Lower leg skin (tissue), 4 donors: ENCODE data around the gene FBXO39. TPM values are rescaled to one million over a fixed set of nuclear protein-coding genes. Genes with fewer than 3 reads are reported as not detected.

ENCODE experiments used
- DNase-seq, 2 donors: peaks; one replicate each; pipeline ENCODE4 v3.0.0-alpha.2; 2019; ENCODE audit warnings: low spot score in 2 of 2
- H3K4me3 ChIP-seq: fragments of 200-600 bp; sonication (generic); 2 replicates; pipeline ENCODE4 v1.5.1; 2017; ENCODE audit warnings: mild to moderate bottlenecking, low read depth; ENCODE audit not compliant: poor library complexity, severe bottlenecking
- POLR2A ChIP-seq, 2 donors: fragments of 450-650 bp; IDR thresholded peaks; one replicate each; pipeline ENCODE4 v1.6.1; 2016 to 2017; ENCODE audit warnings: antibody characterized with exemption in 2 of 2, mild to moderate bottlenecking in 1 of 2, moderate library complexity in 1 of 2
- WGBS, 2 donors: methylation state at CpG; one replicate each; pipeline ENCODE4 v1.1.5; 2018; 5-methylcytosine and 5-hydroxymethylcytosine counted together
- intact Hi-C: fragments of 100-400 bp; cut with DNase I; formaldehyde crosslinking; loops from one replicate; pipeline ENCODE4 v1.15.0; 2023; ENCODE audit warnings: low total_unique reads
- total RNA-seq, 4 donors: library from RNA; depleted of rRNA; stranded (reverse); fragments of >200 nt; gene quantifications; one replicate each; pipeline ENCODE4 v1.1.0, GENCODE V29; 2016
- TF ChIP-seq, protein P1 (sequence below), 3 donors: fragments of 450-650 bp; IDR thresholded peaks; one replicate each; pipeline ENCODE4 v1.5.1; 2016; ENCODE audit warnings: antibody characterized with exemption in 3 of 3, mild to moderate bottlenecking in 3 of 3, moderate library complexity in 2 of 3

The FBXO39 gene
- total RNA-seq, 4 donors from 2014 or later: 0.42 to 0.97 (median 0.71) TPM

GRCh38 chr17:6793748-6794493, 17.9 kb downstream of the FBXO39 start:
- no peak for DNase-seq
- TF ChIP-seq POLR2A (IDR thresholded peaks at IDR 0.05): no peak
- TF ChIP-seq, protein P1, sequence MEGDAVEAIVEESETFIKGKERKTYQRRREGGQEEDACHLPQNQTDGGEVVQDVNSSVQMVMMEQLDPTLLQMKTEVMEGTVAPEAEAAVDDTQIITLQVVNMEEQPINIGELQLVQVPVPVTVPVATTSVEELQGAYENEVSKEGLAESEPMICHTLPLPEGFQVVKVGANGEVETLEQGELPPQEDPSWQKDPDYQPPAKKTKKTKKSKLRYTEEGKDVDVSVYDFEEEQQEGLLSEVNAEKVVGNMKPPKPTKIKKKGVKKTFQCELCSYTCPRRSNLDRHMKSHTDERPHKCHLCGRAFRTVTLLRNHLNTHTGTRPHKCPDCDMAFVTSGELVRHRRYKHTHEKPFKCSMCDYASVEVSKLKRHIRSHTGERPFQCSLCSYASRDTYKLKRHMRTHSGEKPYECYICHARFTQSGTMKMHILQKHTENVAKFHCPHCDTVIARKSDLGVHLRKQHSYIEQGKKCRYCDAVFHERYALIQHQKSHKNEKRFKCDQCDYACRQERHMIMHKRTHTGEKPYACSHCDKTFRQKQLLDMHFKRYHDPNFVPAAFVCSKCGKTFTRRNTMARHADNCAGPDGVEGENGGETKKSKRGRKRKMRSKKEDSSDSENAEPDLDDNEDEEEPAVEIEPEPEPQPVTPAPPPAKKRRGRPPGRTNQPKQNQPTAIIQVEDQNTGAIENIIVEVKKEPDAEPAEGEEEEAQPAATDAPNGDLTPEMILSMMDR (IDR thresholded peaks at IDR 0.05): no peak
- intact Hi-C loops: no loop called here
- H3K4me3 ChIP-seq: no peak overlapping the region
- 73 to 80% methylated on average over 5 of the region's 5 CpGs for WGBS, 2 donors

- intact Hi-C loops: no loop called here
- H3K4me3 ChIP-seq: no peak overlapping the region
- WGBS, 2 donors: 62 to 68% methylated on average over 10 of the region's 10 CpGs
- no peak for DNase-seq
- no peak for TF ChIP-seq POLR2A (IDR thresholded peaks at IDR 0.05)
- TF ChIP-seq, protein P1 (IDR thresholded peaks at IDR 0.05): no peak
Measured at GRCh38 chr17:6796017-6796886, 20.2 kb downstream of the FBXO39 start.

DNA sequence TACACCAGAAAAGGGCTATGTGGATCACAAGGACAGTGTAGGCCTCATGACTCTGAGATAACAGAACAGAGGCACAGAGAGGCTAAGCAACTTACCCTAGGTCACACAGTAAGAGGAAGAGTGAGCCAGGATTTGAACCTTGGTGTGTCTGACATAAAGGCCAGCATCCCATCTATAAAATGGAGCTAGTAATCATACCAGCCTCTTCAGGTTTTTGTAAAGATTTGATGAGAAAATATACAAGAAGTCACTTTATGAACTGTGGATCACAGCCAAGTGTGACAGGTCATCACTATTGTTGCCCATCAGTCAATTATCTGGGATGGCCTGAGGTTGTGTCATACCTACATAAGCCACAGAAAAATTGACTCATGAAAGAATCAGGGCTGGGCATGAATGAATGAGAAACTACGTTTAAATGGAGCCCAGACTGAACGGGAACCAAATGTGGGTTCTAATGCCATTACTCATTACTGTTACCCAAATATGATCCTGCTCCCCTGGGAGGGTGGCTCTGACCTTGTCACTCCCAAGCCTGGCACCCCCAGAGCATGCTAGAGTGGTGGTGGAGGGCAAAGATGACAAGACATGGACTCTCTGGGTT, 21.0 kb downstream of the FBXO39 start:
- intact Hi-C loops: no loop called here
- 58 to 62% methylated on average over 2 of the region's 2 CpGs for WGBS, 2 donors
- TF ChIP-seq, protein P1 (IDR thresholded peaks at IDR 0.05): no peak
- no peak for TF ChIP-seq POLR2A (IDR thresholded peaks at IDR 0.05)

DNA sequence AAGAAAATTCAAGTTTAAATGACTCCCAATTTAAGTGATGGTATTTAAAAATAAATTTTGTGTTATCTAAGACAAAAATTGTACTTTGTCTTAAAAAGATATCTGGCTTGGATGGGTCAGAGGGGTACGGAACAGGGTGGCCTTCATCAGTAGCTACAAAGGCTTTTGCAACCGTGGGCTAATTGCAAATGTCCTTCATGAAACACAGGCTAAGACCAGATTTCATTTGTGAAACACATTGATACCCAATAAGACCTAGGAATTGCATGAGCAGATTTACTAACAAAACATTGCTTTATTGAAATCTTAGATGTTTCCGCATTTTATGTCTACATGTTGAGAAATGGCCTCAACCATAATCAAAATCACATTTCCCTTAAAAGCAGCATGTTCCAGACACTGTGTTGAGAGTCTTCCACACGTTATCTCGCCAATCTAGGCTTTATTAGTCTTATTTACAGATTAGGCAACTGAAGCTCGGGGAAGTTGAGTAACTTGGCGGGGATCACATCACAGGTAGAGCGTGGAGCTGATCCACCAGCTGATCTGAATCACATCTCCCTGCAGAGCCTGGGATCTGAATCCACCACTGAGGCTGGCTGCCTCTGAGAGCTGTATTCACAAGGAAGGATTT, 21.8 kb downstream of the FBXO39 start:
- DNase-seq: no peak
- TF ChIP-seq POLR2A (IDR thresholded peaks at IDR 0.05): no peak
- TF ChIP-seq, protein P1 (IDR thresholded peaks at IDR 0.05): no peak
- no peak overlapping the region for H3K4me3 ChIP-seq
- WGBS, 2 donors: 48 to 58% methylated on average over 8 of the region's 8 CpGs
- intact Hi-C loops: no loop called here

More for the DNA sequence above, 21.0 kb downstream of the FBXO39 start:
- H3K4me3 ChIP-seq: no peak overlapping the region
- DNase-seq: no peak

GRCh38 chr17:6799738-6800137, 23.7 kb downstream of the FBXO39 start:
- H3K4me3 ChIP-seq: no peak overlapping the region
- no peak for TF ChIP-seq POLR2A (IDR thresholded peaks at IDR 0.05)
- TF ChIP-seq, protein P1 (IDR thresholded peaks at IDR 0.05): no peak
- 81 to 83% methylated on average over 6 of the region's 6 CpGs for WGBS, 2 donors
- intact Hi-C loops: no loop called here
- DNase-seq: no peak
